HCT116 (cell line): Measurements from ENCODE around the gene EML4. TPM values are rescaled to one million over a fixed set of nuclear protein-coding genes. Genes with fewer than 3 reads are reported as not detected.

Experiments
- ATAC-seq: fragments of 200-7000 bp; cut with Tn5 transposase; 2 replicates; pipeline ENCODE4 v1.9.1; 2020; ENCODE audit warnings: mild to moderate bottlenecking, moderate library complexity
- BruUV-seq: library from RNA; stranded (reverse); fragments of 400-500 nt; replicated peaks from 2 replicates; lab custom pipeline; 2021; lab: Mats Ljungman, UMichigan
- CTCF ChIA-PET: fragments of 300-600 bp; sonication (Branson Sonifier 250); formaldehyde crosslinking; loops from one replicate; lab custom pipeline; 2021; ENCODE audit warnings: antibody characterized with exemption; lab: Charles Lee
- POLR2A ChIA-PET: fragments of 300-600, 350-600 bp; sonication (Branson Sonifier 250); formaldehyde crosslinking; loops from one replicate; lab custom pipeline; 2021; ENCODE audit warnings: antibody characterized with exemption; lab: Charles Lee
- RAD21 ChIA-PET, 2 experiments: fragments of 300-600 bp; sonication (Branson Sonifier 250); formaldehyde crosslinking; loops; one replicate each; lab custom pipeline; 2023; ENCODE audit warnings: low total read pairs in 2 of 2; ENCODE audit not compliant: uncharacterized antibody in 2 of 2, unreplicated experiment in 2 of 2, low non-redundant PET in 1 of 2; lab: Charles Lee
- DNase-seq: peaks from one replicate; pipeline ENCODE4 v3.0.0-alpha.2; 2010; ENCODE audit warnings: low read depth, low spot score
- H2AFZ ChIP-seq: fragments of 200-600 bp; shearing (Covaris generic), sonication (generic); 2 replicates; pipeline ENCODE4 v1.6.1; 2017; ENCODE audit warnings: low read depth, mixed run types, mixed read lengths, antibody characterized with exemption, low read length; ENCODE audit not compliant: poor library complexity, severe bottlenecking
- H3K27ac ChIP-seq: 2 replicates; pipeline ENCODE4 v1.5.1; 2012; ENCODE audit warnings: low read depth, low read length
- H3K27me3 ChIP-seq: fragments of 200-600 bp; sonication (generic); 2 replicates; pipeline ENCODE4 v1.6.1; 2016; ENCODE audit warnings: mixed run types, low read length, mixed read lengths; ENCODE audit not compliant: insufficient read depth
- H3K36me3 ChIP-seq, 2 experiments: fragments of 200-500 bp in 1 of 2; fragments of 200-600 bp in 1 of 2; sonication (Bioruptor generic) in 1 of 2; sonication (generic) in 1 of 2; 2 replicates each; pipeline versions ENCODE4 v1.5.1 to v1.6.1; 2014 to 2016; ENCODE audit warnings: low read length in 2 of 2, inconsistent platforms in 1 of 2, mixed read lengths in 1 of 2, mixed run types in 1 of 2; ENCODE audit not compliant: insufficient read depth in 2 of 2, control insufficient read depth in 1 of 2
- H3K4me1 ChIP-seq, 2 experiments: fragments of 200-600 bp in 1 of 2; sonication (generic) in 1 of 2; 2 replicates each; pipeline versions ENCODE4 v1.5.1 to v1.6.1; 2012 to 2017; ENCODE audit warnings: low read length in 2 of 2, inconsistent platforms in 1 of 2, mild to moderate bottlenecking in 1 of 2, mixed read lengths in 1 of 2, mixed run types in 1 of 2, moderate library complexity in 1 of 2; ENCODE audit not compliant: insufficient read depth in 2 of 2, control insufficient read depth in 1 of 2
- H3K4me2 ChIP-seq: fragments of 200-600 bp; sonication (generic); 2 replicates; pipeline ENCODE4 v1.6.1; 2017; ENCODE audit warnings: mixed run types, low read length, mixed read lengths
- H3K4me3 ChIP-seq, 2 experiments: fragments of 200-600 bp in 1 of 2; sonication (generic) in 1 of 2; replicated peaks in 1 of 2; 2 replicates each; pipeline ENCODE4 v1.5.1; 2011 to 2016; ENCODE audit warnings: low read length in 2 of 2, control low read depth in 1 of 2, low read depth in 1 of 2, mild to moderate bottlenecking in 1 of 2, mixed read lengths in 1 of 2, mixed run types in 1 of 2
- H3K79me2 ChIP-seq: fragments of 200-600 bp; sonication (generic); 2 replicates; pipeline ENCODE4 v1.6.1; 2017; ENCODE audit warnings: mild to moderate bottlenecking, mixed run types, low read length, moderate library complexity, mixed read lengths; ENCODE audit not compliant: insufficient read depth
- H3K9ac ChIP-seq: fragments of 200-600 bp; sonication (generic); 2 replicates; pipeline ENCODE4 v1.6.1; 2016; ENCODE audit warnings: low read length, mixed read lengths
- H3K9me2 ChIP-seq: fragments of 200-600 bp; sonication (generic), shearing (Covaris generic); 2 replicates; pipeline ENCODE4 v1.6.1; 2017; ENCODE audit warnings: mixed run types, mild to moderate bottlenecking, moderate library complexity; ENCODE audit not compliant: insufficient read depth
- H3K9me3 ChIP-seq, 2 experiments: fragments of 200-500 bp in 1 of 2; fragments of 200-600 bp in 1 of 2; sonication (Bioruptor generic) in 1 of 2; sonication (generic) in 1 of 2; 2 replicates each; pipeline ENCODE4 v1.6.1; 2014 to 2017; ENCODE audit warnings: low read length in 2 of 2, mixed read lengths in 2 of 2, inconsistent platforms in 1 of 2, low read depth in 1 of 2, mild to moderate bottlenecking in 1 of 2, mixed run types in 1 of 2, moderate library complexity in 1 of 2; ENCODE audit not compliant: control insufficient read depth in 1 of 2, insufficient read depth in 1 of 2
- H4K20me1 ChIP-seq: fragments of 200-600 bp; sonication (generic), shearing (Covaris generic); 2 replicates; pipeline ENCODE4 v1.6.1; 2017; ENCODE audit warnings: mixed run types, mild to moderate bottlenecking, moderate library complexity; ENCODE audit not compliant: insufficient read depth
- ELF1 ChIP-seq: IDR thresholded peaks from 2 replicates; pipeline ENCODE4 v1.6.1; 2012; ENCODE audit warnings: low read depth, borderline replicate concordance
- POLR2AphosphoS5 ChIP-seq: IDR thresholded peaks from 2 replicates; pipeline ENCODE4 v1.6.1; 2011; ENCODE audit warnings: mild to moderate bottlenecking, low read depth, low read length, moderate library complexity
- SP1 ChIP-seq: IDR thresholded peaks from 2 replicates; pipeline ENCODE4 v1.6.1; 2012; ENCODE audit warnings: low read depth
- SRF ChIP-seq: IDR thresholded peaks from 2 replicates; pipeline ENCODE4 v1.6.1; 2012; ENCODE audit warnings: low read depth
- ZBTB33 ChIP-seq: IDR thresholded peaks from 2 replicates; pipeline ENCODE4 v1.6.1; 2011; ENCODE audit warnings: mild to moderate bottlenecking, low read length, moderate library complexity; ENCODE audit not compliant: insufficient replicate concordance; ENCODE audit errors: extremely low read depth
- ZFX ChIP-seq: fragments of 450-650 bp; IDR thresholded peaks from 2 replicates; pipeline ENCODE4 v1.6.1; 2017
- ZNF274 ChIP-seq: fragments of 200-500 bp; sonication (Bioruptor generic); IDR thresholded peaks from 2 replicates; pipeline ENCODE4 v1.6.1; 2014; ENCODE audit warnings: mild to moderate bottlenecking, low read depth, low read length, inconsistent platforms
- intact Hi-C: fragments of 100-400 bp; cut with micrococcal nuclease; formaldehyde crosslinking; loops from 2 replicates; pipeline ENCODE4 v1.10.0; 2022
- total RNA-seq: library from RNA; stranded (reverse); gene quantifications from one replicate; pipeline ENCODE4 v1.2.1, GENCODE V29; 2021; ENCODE audit not compliant: unreplicated experiment
- TF ChIP-seq, protein P1 (sequence below), 3 experiments: fragments of 200-600 bp in 1 of 3; sonication (generic) in 1 of 3; IDR thresholded peaks in 2 of 3; conservative IDR thresholded peaks in 1 of 3; 2 replicates each; pipeline ENCODE4 v1.5.1; 2012 to 2017; ENCODE audit warnings: low read depth in 2 of 3, low read length in 2 of 3, antibody characterized with exemption in 1 of 3, borderline replicate concordance in 1 of 3, control low read depth in 1 of 3, mild to moderate bottlenecking in 1 of 3, mixed read lengths in 1 of 3, mixed run types in 1 of 3, moderate library complexity in 1 of 3; ENCODE audit not compliant: insufficient read depth in 1 of 3

Gene EML4
- total RNA-seq, 1 experiment from 2014 or later = 53.5 TPM

DNA sequence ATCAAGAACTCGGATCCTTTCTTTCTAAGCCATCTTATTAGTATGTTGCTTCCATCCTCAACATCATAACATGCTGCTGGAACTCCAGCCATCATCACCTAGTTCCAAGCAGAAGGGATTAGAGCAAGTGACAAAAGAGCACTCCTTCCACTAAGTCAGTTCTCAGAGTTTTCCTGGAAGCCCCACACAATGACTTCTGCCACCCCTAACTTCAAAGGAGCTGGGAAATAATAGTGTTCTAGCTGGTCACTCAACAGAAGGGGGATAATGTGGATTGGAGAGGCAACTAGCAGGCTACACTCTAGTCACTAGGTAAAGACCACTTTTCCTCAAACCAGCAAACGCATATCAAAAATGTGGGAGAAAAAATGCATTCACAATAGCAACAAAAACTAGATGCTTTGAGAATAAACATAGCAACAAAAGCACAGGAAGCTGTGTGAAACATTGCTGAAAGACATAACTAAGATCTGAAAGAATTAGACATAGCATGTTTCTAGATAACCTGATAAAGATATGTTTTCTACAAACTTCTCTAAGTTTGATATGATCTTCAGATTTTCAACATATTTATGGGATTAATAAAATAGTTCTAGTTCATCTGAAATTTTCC is 152.4 kb downstream of the EML4 start:
- Histone ChIP-seq H3K27me3 (no peaks in the 10 kb centered on the region), H3K9me2 (no peaks in the 10 kb centered on the region), H2AFZ (no peak overlapping the region), H3K4me3 (no peak overlapping the region), H3K4me2 (no peak overlapping the region), H3K9ac (no peak overlapping the region), H3K79me2 (no peaks in the 10 kb centered on the region), H3K4me1 (no peaks in the 10 kb centered on the region), H3K36me3 (peaks cover 6 to 10% of the 10 kb centered on the region in 2 experiments; a peak in 1 of 4 replicates), H3K9me3 (no peaks in the 10 kb centered on the region), H4K20me1 (no peaks in the 10 kb centered on the region), H3K27ac (no peak overlapping the region)
- RAD21 ChIA-PET = no interaction called here
- intact Hi-C loops = loop anchor here (10.0 kb wide), 1 partner anchor 477 kb away; no protein-coding TSS in a partner anchor
- CTCF ChIA-PET = no interaction called here
- no peak for TF ChIP-seq ZFX
- no peak for TF ChIP-seq POLR2AphosphoS5
- TF ChIP-seq ELF1 = no peak
- POLR2A ChIA-PET = no interaction called here
- DNase-seq (no peak), ATAC-seq (no peak)
- no TSS peak for BruUV-seq

DNA sequence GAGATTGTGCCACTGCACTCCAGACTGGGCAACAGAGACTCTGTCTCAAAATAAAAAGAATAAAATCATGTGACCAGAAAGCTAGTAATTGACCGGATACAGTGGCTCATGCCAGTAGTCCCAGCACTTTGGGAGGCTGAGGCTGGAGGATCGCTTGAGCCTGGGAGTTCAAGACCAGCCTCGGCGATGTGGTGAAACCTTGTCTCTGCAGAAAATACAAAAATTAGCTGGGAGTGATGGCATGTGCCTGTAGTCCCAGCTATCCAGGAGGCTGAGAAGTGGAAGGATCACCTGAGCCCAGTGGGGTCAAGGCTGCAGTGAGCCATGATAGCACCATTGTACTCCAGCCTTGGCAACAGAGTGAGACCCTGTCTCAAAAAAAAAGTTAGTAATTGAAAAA is 155.1 kb downstream of the EML4 start:
- TF ChIP-seq ZBTB33 (no peak), SP1 (no peak), SRF (no peak), ZNF274 (no peak)
- TF ChIP-seq, protein P1, sequence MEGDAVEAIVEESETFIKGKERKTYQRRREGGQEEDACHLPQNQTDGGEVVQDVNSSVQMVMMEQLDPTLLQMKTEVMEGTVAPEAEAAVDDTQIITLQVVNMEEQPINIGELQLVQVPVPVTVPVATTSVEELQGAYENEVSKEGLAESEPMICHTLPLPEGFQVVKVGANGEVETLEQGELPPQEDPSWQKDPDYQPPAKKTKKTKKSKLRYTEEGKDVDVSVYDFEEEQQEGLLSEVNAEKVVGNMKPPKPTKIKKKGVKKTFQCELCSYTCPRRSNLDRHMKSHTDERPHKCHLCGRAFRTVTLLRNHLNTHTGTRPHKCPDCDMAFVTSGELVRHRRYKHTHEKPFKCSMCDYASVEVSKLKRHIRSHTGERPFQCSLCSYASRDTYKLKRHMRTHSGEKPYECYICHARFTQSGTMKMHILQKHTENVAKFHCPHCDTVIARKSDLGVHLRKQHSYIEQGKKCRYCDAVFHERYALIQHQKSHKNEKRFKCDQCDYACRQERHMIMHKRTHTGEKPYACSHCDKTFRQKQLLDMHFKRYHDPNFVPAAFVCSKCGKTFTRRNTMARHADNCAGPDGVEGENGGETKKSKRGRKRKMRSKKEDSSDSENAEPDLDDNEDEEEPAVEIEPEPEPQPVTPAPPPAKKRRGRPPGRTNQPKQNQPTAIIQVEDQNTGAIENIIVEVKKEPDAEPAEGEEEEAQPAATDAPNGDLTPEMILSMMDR (IDR thresholded peaks at IDR 0.05 in 2 of 3, conservative IDR thresholded peaks at IDR 0.05 in 1 of 3; ENCODE audit: borderline replicate concordance in 1 of 3, insufficient read depth in 1 of 3, low read depth in 2 of 3, low read length in 2 of 3) = no peak

More for the DNA sequence above, 155.1 kb downstream of the EML4 start:
- H3K79me2 ChIP-seq = no peaks in the 10 kb centered on the region
- no peaks in the 10 kb centered on the region for H3K9me3 ChIP-seq
- H2AFZ ChIP-seq = no peak overlapping the region
- no peaks in the 10 kb centered on the region for H3K4me1 ChIP-seq
- RAD21 ChIA-PET = no interaction called here
- peaks cover 4 to 13% of the 10 kb centered on the region in 2 experiments; a peak in 1 of 4 replicates for H3K36me3 ChIP-seq
- no peaks in the 10 kb centered on the region for H3K9me2 ChIP-seq
- H3K9ac ChIP-seq = no peak overlapping the region
- ATAC-seq (no peak), DNase-seq (no peak)
- H3K27me3 ChIP-seq = no peaks in the 10 kb centered on the region
- no TSS peak for BruUV-seq
- no peak overlapping the region for H3K4me2 ChIP-seq
- CTCF ChIA-PET = no interaction called here
- no peaks in the 10 kb centered on the region for H4K20me1 ChIP-seq
- POLR2A ChIA-PET = no interaction called here
- no peak overlapping the region for H3K4me3 ChIP-seq
- no peak overlapping the region for H3K27ac ChIP-seq
- intact Hi-C loops = loop anchor here (10.0 kb wide), 1 partner anchor 479 kb away; no protein-coding TSS in a partner anchor
